ENCODE data around the gene LPCAT4.

- TF ChIP-seq EZH2phosphoT487 (IDR thresholded peaks at IDR 0.05; ENCODE audit: borderline replicate concordance) (no peak), CTCF (conservative IDR thresholded peaks at IDR 0.05; ENCODE audit: low read length) (no peak)
Measured at GRCh38 chr15:34359416-34359815, 7.6 kb downstream of the LPCAT4 start.

Data from Loucy (cell line).